Measurements from ENCODE around the gene PPARG. TPM values are rescaled to one million over a fixed set of nuclear protein-coding genes. Genes with fewer than 3 reads are reported as not detected.

The PPARG gene
- total and polyA plus RNA-seq, 2 of the 8 experiments (the other 6 are each of a cell fraction or from before 2014, with no cell fraction given) = 0.06 TPM; not detected in 1

- TF ChIP-seq CHD7 (IDR thresholded peaks at IDR 0.05; ENCODE audit: insufficient replicate concordance, low read length) (no peak), SP2 (IDR thresholded peaks at IDR 0.05; ENCODE audit: low read length) (no peak), ATF2 (IDR thresholded peaks at IDR 0.05; ENCODE audit: low read length) (no peak), PHF8 (conservative IDR thresholded peaks at IDR 0.05; ENCODE audit: low read depth, low read length) (no peak), TAF1 (IDR thresholded peaks at IDR 0.05; ENCODE audit: low read depth, low read length) (no peak), SP4 (IDR thresholded peaks at IDR 0.05; ENCODE audit: low read length) (no peak), TEAD4 (IDR thresholded peaks at IDR 0.05; ENCODE audit: low read depth, low read length) (no peak), RNF2 (IDR thresholded peaks at IDR 0.05; ENCODE audit: borderline replicate concordance, low read depth, low read length, missing control alignments, poor library complexity, severe bottlenecking) (no peak)
Observed at GRCh38 chr3:12308517-12308916, 19.6 kb downstream of the PPARG start (continued).
